Lung microvascular endothelial cell (primary cell): ENCODE measurements around the gene KHDC4. TPM values are rescaled to one million over a fixed set of nuclear protein-coding genes. Genes with fewer than 3 reads are reported as not detected.

Experiments
- DNase-seq, 2 donors: peaks; one replicate each; pipeline versions ENCODE4 v3.0.0 to v3.0.0-alpha.2; 2010; ENCODE audit warnings: low read depth in 2 of 2
- total RNA-seq: library from RNA; depleted of rRNA; stranded (reverse); fragments of >200 nt; gene quantifications from 2 replicates; pipeline ENCODE4 v1.2.1, GENCODE V29; 2014

KHDC4 gene
- 9.4 and 13.5 TPM in 2 replicates for total RNA-seq

DNA sequence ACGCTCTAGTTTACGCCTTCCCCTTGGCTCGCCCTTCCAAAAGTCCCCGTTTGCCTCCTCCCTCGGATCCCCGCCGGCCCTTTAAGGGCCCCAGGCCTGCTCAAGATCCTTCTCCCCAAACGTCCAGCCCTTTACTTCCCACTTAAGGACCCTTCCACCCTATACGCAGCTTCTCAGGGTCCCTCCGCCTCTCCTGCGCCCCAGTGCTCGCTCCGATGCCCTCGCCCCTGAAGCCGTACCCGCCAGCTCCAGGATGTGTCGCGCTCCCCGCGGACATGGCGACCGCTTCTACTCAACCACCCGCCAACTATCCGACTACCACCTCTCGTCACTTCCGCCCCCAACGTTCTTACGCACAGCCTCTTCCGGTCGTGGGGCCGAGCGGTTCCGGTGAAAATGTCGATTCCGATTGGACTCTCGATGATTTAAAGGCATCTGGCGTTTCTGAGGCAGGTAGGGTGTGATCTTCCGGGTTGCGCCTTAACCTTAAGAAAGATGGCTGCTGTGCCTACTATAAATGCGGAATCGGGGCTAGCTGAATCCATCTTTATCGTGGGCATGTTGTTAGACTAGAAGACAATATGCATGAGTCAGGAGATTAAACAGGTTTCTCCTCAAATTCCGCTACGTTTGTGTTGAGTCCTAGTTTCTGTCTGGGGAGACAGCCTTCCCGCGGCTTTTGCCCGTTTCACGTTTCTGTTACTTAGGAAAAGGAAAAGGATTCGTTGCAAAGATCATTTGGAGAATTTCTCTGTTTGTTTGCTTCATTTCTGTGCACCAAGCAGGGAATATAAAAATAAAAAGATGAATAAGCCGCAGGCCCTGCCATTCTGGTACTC, at the start of gene KHDC4:
KHDC4 (minus strand) TSS at position 317 of the 839 bp plus-strand sequence; CDS start at position 277, 40 bp downstream.
- DNase-seq = peak; percentile 99 to 100

DNA sequence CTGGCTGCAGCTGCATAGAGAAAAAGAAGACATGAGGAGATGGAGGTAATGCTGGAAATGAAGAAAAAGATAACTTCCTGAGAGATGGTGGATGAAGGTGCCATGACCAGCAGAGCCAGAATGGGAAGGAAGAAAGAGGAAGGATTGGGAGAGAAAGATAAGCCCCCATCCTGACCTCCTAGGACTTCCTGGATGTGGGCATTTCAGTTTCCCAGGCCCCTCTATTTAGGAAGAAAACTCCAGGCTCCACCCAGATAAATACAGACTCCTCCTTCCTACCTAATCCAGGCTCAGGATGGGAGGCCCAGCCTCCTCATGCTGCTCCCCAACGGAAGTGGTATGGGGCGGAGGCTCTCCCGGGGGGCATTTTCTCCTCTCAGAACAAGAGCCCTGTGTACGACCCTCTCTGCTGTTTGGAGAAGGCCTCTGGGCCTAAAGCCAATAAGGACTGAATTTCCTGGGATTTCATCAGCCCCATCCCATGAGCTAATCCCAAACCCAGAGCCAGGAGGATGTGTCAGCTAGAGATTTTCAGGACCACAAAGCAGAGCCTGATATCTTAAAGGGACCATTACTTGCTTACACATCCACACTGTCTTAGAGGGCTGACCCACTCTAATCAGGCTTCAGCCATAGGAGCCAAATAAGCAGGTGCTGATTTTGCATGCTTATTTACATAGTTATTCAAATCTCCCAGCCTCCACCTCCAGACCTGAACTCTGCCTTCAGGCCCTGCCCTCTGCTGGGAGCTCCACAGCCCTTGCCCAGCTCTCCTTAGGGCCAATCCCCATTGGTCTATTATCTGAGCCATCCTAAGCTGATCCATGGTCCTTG, 49.2 kb upstream of the KHDC4 start:
- peak in 1 of 2 donors; percentile 73 for DNase-seq

DNA sequence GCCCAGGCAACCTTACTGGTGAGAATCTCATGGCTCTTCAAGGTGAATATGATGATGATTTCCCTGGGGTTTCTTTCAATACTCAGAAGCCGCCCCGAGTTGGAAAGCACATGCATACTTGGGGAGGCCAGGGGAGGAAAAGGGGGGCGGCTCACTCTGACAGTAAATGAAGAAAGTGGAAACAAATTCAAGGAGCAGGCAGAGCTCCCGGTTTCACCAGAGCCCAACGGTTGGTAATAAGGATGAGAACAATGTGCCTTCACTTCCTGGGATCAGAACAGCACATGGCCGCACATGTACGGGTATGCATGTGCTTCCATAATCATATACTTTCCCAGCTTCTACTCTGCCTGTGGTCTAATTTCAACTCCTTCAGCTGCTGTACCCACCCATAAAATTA, 47.9 kb upstream of the KHDC4 start:
- no peak for DNase-seq

DNA sequence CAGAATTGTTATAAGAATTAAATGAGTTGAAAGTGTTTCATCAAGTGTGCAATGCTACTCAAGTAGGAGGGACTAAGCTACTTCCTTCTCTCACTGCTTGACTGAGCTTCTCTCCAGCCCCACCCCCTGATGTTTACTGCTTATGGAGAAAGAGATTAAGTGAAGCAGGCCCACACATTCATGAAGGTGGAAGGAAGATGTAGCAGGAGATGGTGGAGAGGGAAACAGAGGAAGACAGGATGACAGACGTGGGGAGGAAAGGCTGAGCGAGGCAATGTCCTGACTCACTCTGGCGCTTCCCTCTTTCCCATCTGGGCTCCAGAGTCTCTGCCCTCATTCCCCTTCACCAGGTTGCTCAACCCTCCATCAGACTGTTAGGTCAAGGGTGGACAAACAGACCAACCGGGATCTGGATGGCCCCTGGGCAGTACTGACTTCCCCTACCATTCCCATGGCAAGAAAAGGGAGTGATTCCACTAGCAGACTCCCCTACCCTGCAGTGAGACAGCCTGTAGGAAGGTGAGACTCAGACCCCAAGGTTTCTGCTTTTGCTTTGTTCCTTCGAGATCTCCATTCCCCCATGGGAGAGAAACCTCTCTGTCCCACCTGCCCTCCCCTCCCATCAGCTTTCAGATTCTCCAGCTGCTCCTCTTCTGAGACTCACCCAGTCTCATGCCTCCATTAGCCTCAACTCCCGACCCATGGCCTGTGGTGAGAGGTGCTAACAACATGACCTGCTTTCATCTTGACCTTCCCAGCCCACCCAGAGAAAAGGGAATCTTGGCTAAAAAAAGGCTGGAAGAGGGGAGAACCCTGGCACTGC, 47.3 kb upstream of the KHDC4 start:
- peak; percentile 66 to 73 for DNase-seq

DNA sequence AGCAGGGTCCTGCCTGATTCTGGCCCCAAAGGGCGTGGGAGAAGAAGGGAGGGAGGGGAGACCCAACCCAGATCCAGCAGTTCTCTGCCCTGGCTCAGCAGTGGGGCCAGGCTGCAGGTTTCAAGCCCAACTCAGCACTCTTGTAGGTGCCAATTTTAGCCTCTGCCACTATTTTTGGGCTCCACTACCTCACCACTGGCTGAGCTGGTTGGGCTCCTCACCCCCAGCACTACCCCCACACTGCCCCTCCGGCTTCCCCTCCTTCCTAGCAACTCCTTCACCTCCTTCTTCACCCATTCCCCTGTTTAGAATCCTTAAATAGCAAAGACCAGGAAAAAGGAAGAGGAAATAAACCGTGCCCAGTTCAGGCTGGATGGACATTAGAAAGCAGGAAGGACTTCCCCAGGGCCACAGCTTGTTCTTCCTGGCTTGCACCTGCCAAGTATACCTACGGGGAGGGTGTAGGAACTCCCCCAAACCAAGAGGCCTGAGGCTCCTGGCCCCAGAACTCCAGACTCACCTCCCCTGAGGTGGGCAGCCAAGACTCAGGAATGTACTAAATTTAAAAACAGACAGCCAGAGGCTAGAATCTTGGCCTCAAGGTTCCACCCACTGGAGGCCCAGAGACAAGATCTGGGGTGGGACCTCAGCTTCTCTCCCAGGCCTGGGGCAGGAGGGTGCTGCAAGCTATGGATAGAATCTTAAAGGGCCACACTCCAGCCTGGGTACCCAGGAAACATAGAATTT, 45.6 kb upstream of the KHDC4 start:
- DNase-seq = no peak

DNA sequence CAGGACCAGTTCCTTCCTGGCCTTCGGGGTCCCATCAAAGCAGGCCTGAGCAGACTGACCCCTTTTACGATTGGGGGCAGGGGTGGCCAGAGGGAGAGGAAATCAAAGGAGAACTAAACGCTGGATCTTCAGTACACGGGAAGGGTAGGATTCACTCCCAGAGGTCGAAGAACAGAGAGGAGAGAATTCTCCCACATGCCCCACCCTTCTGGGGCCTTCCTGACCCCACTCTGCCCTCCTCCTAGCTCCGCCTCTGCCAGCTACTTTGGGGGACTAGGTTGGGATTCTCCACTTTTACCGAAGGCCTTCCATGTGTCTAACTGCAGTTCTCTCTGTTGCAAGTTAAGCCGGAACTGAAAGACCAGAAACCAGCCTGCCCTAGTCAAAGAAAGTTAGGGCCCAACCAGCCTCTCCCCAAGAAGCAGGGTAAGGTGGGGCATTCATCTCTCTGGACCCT, 44.8 kb upstream of the KHDC4 start:
- no peak for DNase-seq

DNA sequence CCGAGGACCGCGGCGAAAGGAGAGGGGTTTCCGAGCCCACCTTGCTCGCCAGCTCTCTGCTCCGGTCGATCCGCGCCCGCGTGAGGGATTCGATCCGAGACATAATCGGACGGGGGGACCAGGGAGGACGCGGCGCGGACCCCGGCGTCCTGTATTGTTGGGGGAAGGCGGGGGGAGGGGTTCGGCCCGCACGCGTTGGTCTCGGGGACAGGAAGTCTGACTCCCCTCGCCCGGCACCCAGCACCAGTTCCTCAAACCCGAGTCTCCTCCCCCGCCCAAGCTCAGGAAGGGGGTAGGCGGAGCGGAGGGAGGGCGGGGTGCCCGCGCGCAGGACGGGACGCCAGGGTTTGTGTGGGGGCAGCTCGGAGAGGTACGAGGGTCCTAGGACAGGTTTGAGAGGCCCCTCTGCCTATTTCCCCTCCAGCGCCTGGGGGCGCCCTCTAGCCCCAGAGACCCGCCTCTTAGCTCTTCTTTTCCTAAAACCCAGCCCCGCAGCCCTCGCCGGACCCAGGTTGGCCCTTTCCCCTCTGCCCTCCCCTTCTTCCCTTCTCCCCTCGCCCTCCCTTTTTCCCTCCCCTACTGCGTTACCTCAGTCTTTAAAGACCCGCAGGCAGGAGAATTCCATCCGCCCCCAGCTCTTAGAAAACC, 44.2 kb upstream of the KHDC4 start, which contains the start of gene ARHGEF2:
ARHGEF2 (minus strand) TSS at position 223 of the 648 bp plus-strand sequence; CDS start at position 103, 120 bp downstream.
- DNase-seq = peak in 1 of 2 donors; percentile 49

DNA sequence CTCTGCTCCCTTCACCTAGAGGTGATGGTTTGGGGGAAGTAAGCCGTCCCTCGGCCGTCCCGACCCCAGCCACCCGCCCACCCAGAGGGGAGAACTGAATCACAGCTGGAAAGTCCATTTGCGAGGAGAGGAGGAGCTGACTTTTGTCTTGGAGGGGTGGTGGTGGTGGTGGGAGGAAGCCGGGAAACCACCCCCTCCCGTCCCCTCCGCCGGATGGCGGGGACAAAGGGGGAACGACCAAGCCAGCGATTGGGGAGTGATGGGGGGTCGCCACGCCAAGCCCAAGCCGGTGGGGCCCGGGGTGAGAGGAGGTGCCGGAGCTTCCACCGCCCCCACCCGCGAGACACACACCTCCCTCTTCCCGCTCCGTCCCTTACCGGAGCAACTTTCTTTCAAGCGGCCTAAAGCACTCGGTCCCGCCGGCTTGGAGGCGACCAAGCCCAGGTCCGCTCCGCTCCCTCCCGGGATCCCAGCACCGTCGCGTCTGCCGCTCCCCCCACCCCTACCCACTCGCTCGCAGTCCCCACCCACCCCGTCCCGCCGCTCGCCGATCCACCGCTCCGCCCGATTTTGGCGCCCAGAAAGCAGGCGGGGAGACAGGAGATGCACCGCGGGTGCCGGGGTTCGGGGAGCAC, 43.6 kb upstream of the KHDC4 start:
- DNase-seq = no peak

DNA sequence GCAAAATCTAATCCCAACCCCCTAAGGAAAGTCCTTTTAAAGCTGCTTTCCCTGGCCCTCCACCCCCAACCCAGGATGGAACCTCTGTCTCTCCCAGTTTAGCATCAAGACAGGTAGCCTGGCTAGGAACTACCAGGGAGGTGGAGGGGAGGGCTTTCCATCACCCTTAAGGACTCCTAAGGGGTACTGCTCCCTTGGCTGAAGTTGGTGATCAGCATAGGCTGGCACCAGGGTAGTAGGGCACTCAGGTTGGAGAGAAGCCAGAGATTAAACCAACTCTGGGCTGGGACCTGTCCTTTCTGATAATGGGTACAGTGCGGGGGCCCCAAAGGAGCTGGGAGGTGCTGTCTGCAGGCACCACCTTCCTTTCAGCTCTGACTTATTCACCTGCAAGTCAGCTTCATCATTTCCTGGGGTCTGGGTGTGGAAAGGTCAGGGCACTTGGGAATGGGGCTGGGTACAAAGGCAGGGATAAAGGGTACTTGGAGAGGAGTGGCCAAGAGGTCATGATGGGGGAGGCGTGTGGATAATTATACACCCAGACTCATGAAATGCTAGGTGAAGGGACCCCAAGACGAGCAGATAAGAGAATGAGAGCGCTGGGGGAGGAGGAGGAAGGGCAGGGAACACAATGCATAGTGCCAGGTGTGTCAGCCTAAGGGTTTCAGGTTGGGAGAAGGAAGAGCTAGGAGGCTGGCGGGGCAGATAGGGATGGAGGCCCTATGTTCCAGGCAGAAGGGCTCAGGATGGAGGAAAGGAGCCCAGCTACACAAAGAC, 42.9 kb upstream of the KHDC4 start:
- DNase-seq = no peak

DNA sequence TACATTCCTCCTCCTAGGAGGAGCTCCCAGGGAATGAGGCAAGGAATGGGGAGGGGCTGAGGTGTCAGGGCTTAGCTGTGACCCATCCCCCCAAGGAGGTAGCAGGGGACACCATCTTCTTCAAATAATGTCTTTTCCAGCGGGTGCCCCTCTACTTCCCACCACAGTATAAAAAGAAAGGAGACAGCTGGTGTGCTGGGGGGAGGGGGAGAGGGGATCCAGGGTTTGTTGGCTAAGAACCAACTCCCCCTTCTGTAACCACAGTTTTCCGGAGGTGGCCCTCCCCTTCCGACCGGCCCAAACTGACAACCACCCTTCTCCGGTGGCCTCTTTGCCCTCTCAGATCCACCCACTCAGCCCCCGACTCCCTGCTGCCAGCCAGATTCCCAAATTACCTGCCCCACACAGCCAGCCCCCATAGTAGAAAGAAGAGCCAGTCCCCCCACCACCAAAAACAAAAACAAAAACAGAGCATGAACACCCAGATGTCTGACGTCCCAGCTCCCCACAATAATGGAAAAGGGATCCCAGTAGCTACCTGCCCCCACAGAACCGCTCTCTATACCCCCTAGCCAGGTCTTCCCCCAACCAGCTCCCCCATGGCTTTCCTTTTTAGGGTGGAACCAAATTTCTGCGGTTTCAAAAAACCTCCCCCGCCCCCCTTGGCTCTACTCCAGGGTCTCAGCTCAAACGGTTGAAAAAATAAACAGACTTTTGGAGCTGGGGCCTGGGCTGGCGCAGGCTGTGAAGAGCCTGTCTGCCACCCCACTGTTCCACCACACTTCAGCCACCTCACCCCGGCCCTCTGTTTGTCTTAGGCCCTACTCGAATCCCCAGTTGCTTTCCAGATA, 42.1 kb upstream of the KHDC4 start:
- DNase-seq = no peak

DNA sequence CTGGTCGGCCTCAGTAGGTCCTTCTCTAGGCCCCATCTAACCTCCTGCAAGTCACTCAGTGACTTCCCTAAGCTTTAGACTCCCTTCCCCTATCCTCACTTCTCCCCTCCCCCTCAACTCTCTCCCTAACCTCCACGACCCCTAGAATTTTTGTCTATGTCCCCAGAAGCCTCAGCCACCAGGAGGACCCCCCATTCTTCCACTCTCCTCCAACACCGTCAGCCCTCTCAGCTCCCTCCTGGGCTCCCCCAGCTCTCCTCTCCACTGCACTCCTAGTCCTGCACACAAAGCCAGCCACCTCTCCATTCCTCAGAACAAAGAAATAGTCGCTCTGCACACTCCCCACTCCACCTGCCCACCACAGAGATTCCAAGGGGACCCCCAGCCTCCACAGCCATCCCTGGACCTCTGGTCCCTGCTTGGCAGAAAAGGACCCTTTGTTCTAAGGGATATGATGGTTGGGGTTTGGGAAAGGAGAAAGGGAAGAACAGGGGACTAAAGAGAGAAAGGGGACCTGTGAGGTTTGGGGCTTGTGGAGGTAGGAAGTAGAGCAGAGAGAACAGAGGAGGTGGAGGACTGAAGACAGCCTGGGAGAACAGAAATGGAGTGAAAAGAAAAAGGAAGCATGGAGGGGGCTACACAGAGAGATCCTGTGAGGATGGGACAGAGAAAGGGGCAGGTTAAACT, 41.3 kb upstream of the KHDC4 start:
- no peak for DNase-seq

DNA sequence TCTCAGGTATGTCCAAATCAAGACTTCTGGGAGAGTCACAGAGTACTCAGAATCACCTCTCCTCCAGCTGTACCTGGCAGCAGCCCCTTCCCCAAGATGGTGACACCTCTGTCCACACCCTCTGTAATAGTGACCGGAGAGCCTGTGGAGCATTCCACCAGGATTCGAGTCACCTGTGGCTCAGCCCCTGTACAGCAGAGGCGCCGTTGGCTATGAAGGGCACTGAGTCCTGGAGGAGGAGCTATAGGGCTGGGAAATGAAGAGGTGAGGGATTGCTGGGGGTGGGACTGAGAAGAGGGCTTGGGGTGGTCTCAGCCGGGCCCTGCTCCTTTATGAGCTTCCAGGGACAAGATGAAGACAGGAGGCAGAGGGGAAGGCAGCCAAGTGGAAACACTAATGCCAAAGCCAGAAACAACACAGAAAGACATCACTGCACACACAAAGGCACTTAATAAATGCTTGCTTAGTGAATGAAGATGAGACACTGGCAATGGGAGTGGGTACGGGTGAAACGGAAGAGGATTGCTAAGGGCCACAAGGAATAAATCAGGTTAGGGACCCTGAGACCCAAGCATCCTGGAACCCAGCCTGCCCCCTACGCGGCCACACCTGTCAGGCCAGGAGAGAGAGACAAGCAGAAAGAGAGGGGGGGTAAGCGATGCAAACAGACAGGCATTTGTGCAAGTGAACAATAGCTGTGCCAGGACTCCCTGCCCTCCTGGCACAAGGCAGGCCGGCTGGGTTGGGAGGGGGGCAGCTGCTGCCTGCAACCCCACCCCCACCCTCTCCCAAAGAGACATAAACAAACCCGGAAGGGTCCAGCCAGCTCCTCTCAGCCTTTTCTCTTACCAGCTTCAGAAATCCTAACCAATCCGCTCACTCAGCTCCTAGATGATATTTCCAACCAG, 40.2 kb upstream of the KHDC4 start:
- DNase-seq = no peak

DNA sequence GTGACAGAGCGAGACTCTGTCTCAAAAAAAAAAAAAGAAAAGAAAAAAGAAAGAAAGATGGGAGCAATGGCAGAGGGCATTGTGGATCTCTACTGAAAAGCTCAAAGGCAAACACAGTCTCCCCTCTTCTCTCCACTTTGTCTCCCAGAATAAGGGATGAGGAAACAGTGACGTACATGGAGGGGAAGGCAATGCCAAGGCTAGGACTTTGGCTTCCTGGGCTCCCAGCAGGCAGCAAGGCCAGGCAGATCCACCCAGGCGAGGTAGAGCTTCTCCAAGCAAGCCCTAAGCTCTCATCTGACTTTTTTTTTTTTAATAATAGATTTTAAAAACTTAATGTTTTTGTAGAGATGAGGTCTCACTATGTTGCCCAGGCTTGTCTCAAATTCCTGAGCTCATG, 39.5 kb upstream of the KHDC4 start:
- DNase-seq = no peak

DNA sequence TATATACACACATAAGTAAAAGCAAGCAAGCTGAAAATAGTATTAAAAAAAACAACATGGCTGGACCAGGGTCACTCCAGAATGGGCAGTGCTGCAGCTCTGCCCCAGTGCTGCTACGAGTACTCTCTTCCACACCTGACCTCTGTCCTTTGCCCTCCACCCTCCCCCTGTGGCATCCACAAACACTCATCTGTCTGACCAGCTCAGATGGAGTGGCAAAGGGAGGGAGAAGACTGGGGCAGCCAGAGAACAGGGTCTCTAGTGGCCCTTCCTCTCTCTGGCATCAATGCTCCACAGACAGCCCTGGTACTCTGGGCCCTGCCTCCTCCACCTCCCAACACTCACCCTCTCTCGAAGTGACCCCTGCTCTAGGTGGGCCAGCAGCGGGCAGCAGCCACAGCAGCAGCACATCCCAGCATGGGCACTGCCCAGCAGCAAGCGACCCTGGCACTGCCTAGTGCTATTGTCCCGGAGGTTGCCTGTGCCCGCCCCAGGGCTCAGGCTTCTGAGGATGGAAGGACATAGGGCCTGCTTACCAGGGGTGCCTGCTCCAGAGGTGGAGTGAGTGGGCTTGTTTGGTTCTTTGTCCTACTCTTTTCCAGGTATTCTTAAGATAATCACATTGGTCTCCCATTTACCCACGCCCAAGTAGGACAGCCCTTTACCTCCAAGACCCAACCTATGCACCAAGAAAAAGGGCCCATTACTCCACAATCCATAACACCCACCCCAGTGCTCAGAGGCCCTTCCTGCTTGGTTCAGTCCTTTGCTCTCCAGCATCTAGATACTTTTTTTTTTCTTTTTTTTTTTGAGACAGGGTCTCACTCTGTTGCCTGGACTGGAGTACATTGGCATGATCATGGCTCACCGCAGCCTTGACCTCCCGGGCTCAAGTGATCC, 37.9 kb upstream of the KHDC4 start:
- DNase-seq = no peak

DNA sequence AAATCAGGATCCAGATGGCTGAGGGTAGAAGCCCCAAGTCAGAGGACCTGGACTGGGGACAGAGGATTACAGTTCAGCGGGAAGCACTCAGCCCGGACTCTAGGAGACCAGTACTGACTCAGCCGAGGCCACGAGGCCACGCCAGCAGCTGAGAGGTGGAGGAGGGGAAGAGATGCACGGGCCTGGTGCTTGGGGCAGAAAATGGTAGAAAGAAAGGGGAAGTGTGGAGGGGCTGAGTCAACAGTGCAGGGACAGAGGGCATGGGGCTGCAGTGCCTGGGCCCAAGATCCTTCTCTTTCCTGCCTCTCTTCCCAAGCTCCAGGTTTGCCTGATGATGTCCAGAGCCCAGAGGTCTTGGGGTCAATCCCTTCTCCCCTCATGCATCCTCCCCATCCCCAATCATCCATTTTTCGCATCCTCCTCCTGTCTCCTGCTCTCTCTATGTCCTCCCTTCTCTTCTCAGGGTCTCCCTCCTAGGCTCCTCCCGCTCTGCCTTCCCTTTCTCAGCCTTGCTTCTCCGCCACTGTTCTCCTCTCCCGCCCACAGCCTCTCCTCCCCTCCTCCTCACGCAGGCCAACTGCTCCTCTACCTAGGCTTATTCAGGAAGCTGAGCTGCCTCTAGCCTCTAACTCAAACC, 36.4 kb upstream of the KHDC4 start:
- DNase-seq = peak; percentile 55 to 82
